K562 (cell line): ENCODE results near the gene RPL7L1. TPM values are rescaled to one million over a fixed set of nuclear protein-coding genes. Genes with fewer than 3 reads are reported as not detected.

Experiments
- ATAC-seq: fragments of 200-7000 bp; cut with Tn5 transposase; 3 replicates; pipeline ENCODE4 v1.9.1; 2020; ENCODE audit warnings: moderate library complexity
- BruUV-seq: library from RNA; stranded (reverse); fragments of 400-500 nt; replicated peaks from 2 replicates; lab custom pipeline; 2021; lab: Mats Ljungman, UMichigan
- CTCF ChIA-PET: fragments of 300-600 bp; formaldehyde crosslinking; extraction: SDS; loops from one replicate; lab custom pipeline; 2021; ENCODE audit warnings: low intra/inter-chr PET ratio; lab: Yijun Ruan, JAX
- POLR2A ChIA-PET: fragments of 300-600, 350-650 bp; sonication (Branson Sonifier 250); formaldehyde crosslinking; extraction: SDS; loops from one replicate; lab custom pipeline; 2021; ENCODE audit warnings: antibody characterized with exemption, inconsistent platforms; lab: Yijun Ruan, JAX
- DNase-seq, 4 experiments: peaks; one replicate each; pipeline versions ENCODE4 v3.0.0 to v3.0.0-alpha.2; 2011 to 2018; ENCODE audit warnings: low spot score in 3 of 4, mixed read lengths in 3 of 4; ENCODE audit errors: extremely low read depth in 1 of 4
- FAIRE-seq: peaks from 2 replicates; lab custom pipeline; 2011; peaks lifted over from hg19 to GRCh38; lab: Jason Lieb, UNC
- H2AFZ ChIP-seq: 2 replicates; pipeline ENCODE4 v1.6.0; 2011; ENCODE audit warnings: low read depth, low read length, control low read depth, inconsistent platforms
- H3K27ac ChIP-seq: fragments of 200-600 bp; 3 replicates; pipeline ENCODE4 v1.8.0; 2011; ENCODE audit warnings: low read depth, mild to moderate bottlenecking, control low read depth, inconsistent platforms, low read length, moderate library complexity, mixed read lengths; ENCODE audit errors: extremely low read depth
- H3K27me3 ChIP-seq, 2 experiments: fragments of 300-600 bp in 1 of 2; 2 replicates in 1 of 2; 3 replicates in 1 of 2; pipeline versions ENCODE4 v1.6.0 to v1.8.0; 2011; ENCODE audit warnings: inconsistent platforms in 2 of 2, low read length in 2 of 2, mild to moderate bottlenecking in 1 of 2, mixed read lengths in 1 of 2, moderate library complexity in 1 of 2; ENCODE audit not compliant: control insufficient read depth in 2 of 2, insufficient read depth in 2 of 2
- H3K36me3 ChIP-seq: fragments of 300-600 bp; 3 replicates; pipeline ENCODE4 v1.8.0; 2011; ENCODE audit warnings: mild to moderate bottlenecking, low read length, inconsistent platforms; ENCODE audit not compliant: control insufficient read depth, insufficient read depth
- H3K4me1 ChIP-seq, 2 experiments: fragments of 200-600 bp in 1 of 2; replicated peaks in 1 of 2; 2 replicates in 1 of 2; 3 replicates in 1 of 2; pipeline versions ENCODE4 v1.5.1 to v1.8.0; 2011; ENCODE audit warnings: inconsistent platforms in 2 of 2, low read length in 2 of 2, mild to moderate bottlenecking in 1 of 2, mixed read lengths in 1 of 2, moderate library complexity in 1 of 2; ENCODE audit not compliant: control insufficient read depth in 2 of 2, insufficient read depth in 2 of 2
- H3K4me2 ChIP-seq: 2 replicates; pipeline ENCODE4 v1.6.1; 2011; ENCODE audit warnings: low read length, control low read depth, inconsistent platforms, mixed read lengths; ENCODE audit not compliant: insufficient read depth
- H3K4me3 ChIP-seq: fragments of 200-600 bp; sonication (generic), shearing (Covaris generic); 2 replicates; pipeline ENCODE4 v1.5.1; 2016; ENCODE audit warnings: control low read depth, inconsistent platforms
- H3K79me2 ChIP-seq: fragments of 200-600 bp; 3 replicates; pipeline ENCODE4 v1.8.0; 2011; ENCODE audit warnings: low read length, inconsistent platforms; ENCODE audit not compliant: control insufficient read depth, insufficient read depth
- H3K9ac ChIP-seq, 2 experiments: 2 replicates each; pipeline versions ENCODE4 v1.6.0 to v1.6.1; 2011; ENCODE audit warnings: low read depth in 2 of 2, low read length in 2 of 2, control low read depth in 1 of 2, inconsistent platforms in 1 of 2, mild to moderate bottlenecking in 1 of 2, mixed read lengths in 1 of 2; ENCODE audit not compliant: insufficient read depth in 1 of 2
- H3K9me1 ChIP-seq: one replicate; pipeline ENCODE4 v1.6.0; 2011; ENCODE audit warnings: inconsistent platforms, mild to moderate bottlenecking, low read length, moderate library complexity; ENCODE audit not compliant: control insufficient read depth, insufficient read depth
- H3K9me3 ChIP-seq: replicated peaks from 2 replicates; pipeline ENCODE4 v1.5.1; 2011; ENCODE audit warnings: low read depth, low read length, inconsistent platforms; ENCODE audit not compliant: control insufficient read depth, insufficient read depth
- H4K20me1 ChIP-seq: replicated peaks from 2 replicates; pipeline ENCODE4 v1.6.1; 2011; ENCODE audit warnings: low read length, inconsistent platforms, mixed read lengths; ENCODE audit not compliant: control insufficient read depth, insufficient read depth
- BCL6 ChIP-seq: fragments of 250-450 bp; sonication (Bioruptor Pico); IDR thresholded peaks from 2 replicates; pipeline ENCODE4 v1.4.0; 2020
- CREBBP ChIP-seq: IDR thresholded peaks from one replicate; pipeline ENCODE4 v1.6.1; 2012; ENCODE audit warnings: low read depth, mild to moderate bottlenecking, control low read depth, inconsistent platforms, low read length
- DACH1 ChIP-seq: fragments of 450-650 bp; IDR thresholded peaks from 2 replicates; pipeline ENCODE4 v1.6.1; 2018; ENCODE audit not compliant: partially characterized antibody
- GATA2 ChIP-seq: sonication (generic); formaldehyde crosslinking; IDR thresholded peaks from 2 replicates; pipeline ENCODE4 v1.4.0; 2020; ENCODE audit warnings: mild to moderate bottlenecking, missing genetic modification reagents
- MED1 ChIP-seq: sonication (generic); formaldehyde crosslinking; IDR thresholded peaks from 2 replicates; pipeline ENCODE4 v1.8.1; 2023; ENCODE audit warnings: missing genetic modification reagents, borderline replicate concordance
- PHB2 ChIP-seq: fragments of 450-650 bp; IDR thresholded peaks from 2 replicates; pipeline ENCODE4 v1.6.1; 2017; ENCODE audit warnings: low read depth
- PML ChIP-seq: IDR thresholded peaks from 2 replicates; pipeline ENCODE4 v1.6.1; 2012; ENCODE audit warnings: low read length, inconsistent platforms
- RBM34 ChIP-seq: fragments of 200-400 bp; formaldehyde crosslinking; IDR thresholded peaks from 2 replicates; pipeline ENCODE4 v1.6.1; 2018; ENCODE audit warnings: low read length, borderline replicate concordance; ENCODE audit not compliant: insufficient read depth
- SMARCE1 ChIP-seq: fragments of 450-650 bp; IDR thresholded peaks from 2 replicates; pipeline ENCODE4 v1.7.1; 2016; ENCODE audit warnings: mild to moderate bottlenecking
- SNRNP70 ChIP-seq: fragments of 200-400 bp; formaldehyde crosslinking; optimal IDR thresholded peaks from 2 replicates; pipeline ENCODE3; 2017; ENCODE audit warnings: low read depth, low read length
- ZNF57 ChIP-seq: fragments of 450-650 bp; formaldehyde crosslinking; IDR thresholded peaks from 2 replicates; pipeline ENCODE4 v1.4.0; 2020; ENCODE audit warnings: mild to moderate bottlenecking, moderate library complexity
- WGBS: fragments of 100-300 bp; shearing (Covaris generic); methylation state at CpG from one replicate; pipeline ENCODE4 v1.1.6; 2016; ENCODE audit warnings: low coverage, mixed read lengths; ENCODE audit not compliant: insufficient coverage; ENCODE audit errors: missing lambda C conversion rate; 5-methylcytosine and 5-hydroxymethylcytosine counted together
- in situ Hi-C: fragments of 300-500 bp; cut with MboI; formaldehyde crosslinking; loops from 4 replicates; pipeline ENCODE4 v1.15.0; 2018; ENCODE audit warnings: inconsistent platforms, mixed read lengths
- intact Hi-C: fragments of 100-400 bp; cut with micrococcal nuclease; formaldehyde crosslinking; loops from 2 replicates; pipeline ENCODE4 v1.14.2; 2022
- polyA plus RNA-seq, 8 experiments: library from polyadenylated mRNA; depleted of rRNA in 4 of 8; stranded (reverse) in 5 of 8; unstranded in 3 of 8; fragments of >200 nt; fragmentation: Nextera tagmentation in 2 of 8; fragmentation: Illumina TruSeq in 1 of 8; extraction: Ambion mirVana in 2 of 8; extraction: Trizol in 1 of 8; gene quantifications; 2 replicates each; pipeline versions ENCODE4 v1.2.1 to v1.2.3, GENCODE V29; 2011 to 2014; ENCODE audit warnings: inconsistent platforms in 1 of 8, missing spikeins in 1 of 8
- total RNA-seq, 7 experiments: library from RNA; depleted of rRNA in 6 of 7; stranded (reverse); fragments of >200 nt in 6 of 7; fragmentation: Illumina TruSeq in 2 of 7; extraction: Trizol in 2 of 7; gene quantifications; 2 replicates each; pipeline versions ENCODE4 v1.2.1 to v1.2.3, GENCODE V29; 2011 to 2021; ENCODE audit warnings: low replicate concordance in 1 of 7
- TF ChIP-seq, protein P1 (sequence below): fragments of 450-650 bp; formaldehyde crosslinking; IDR thresholded peaks from 2 replicates; pipeline ENCODE4 v1.4.0; 2020; ENCODE audit warnings: mild to moderate bottlenecking, mixed read lengths
- TF ChIP-seq, protein P2 (sequence below): sonication (generic); formaldehyde crosslinking; IDR thresholded peaks from 2 replicates; pipeline ENCODE4 v1.9.0; 2022; ENCODE audit warnings: mild to moderate bottlenecking, missing genetic modification reagents

Gene RPL7L1
- total and polyA plus RNA-seq, 9 of the 15 experiments (the other 6 are each of a cell fraction or from before 2014, with no cell fraction given), result 129 to 259 (median 164) TPM

DNA sequence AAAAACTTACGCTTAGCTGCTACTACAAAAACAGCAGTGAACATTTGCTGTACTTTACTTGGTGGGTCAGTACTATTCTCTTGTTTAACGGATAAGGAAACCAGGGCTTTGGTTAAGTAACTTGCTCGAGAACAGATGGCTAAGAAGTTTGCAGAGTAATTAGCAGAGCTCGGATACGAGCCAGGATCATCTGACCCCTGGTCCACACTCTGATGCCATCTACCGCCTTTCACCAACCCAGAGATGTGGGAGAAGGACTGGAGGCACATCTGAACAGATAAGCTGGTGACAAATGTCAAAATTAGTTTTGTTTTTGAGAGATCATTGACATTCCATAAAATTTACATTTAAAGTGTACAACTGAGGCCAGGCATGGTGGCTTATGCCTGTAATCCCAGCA is 18.9 kb upstream of the RPL7L1 start:
- TF ChIP-seq, protein P1, sequence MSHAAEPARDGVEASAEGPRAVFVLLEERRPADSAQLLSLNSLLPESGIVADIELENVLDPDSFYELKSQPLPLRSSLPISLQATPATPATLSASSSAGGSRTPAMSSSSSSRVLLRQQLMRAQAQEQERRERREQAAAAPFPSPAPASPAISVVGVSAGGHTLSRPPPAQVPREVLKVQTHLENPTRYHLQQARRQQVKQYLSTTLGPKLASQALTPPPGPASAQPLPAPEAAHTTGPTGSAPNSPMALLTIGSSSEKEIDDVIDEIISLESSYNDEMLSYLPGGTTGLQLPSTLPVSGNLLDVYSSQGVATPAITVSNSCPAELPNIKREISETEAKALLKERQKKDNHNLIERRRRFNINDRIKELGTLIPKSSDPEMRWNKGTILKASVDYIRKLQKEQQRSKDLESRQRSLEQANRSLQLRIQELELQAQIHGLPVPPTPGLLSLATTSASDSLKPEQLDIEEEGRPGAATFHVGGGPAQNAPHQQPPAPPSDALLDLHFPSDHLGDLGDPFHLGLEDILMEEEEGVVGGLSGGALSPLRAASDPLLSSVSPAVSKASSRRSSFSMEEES (CRISPR knock-in tag), result no peak
- TF ChIP-seq SNRNP70 (no peak), BCL6 (CRISPR knock-in tag) (no peak), MED1 (CRISPR knock-in tag) (no peak), SMARCE1 (no peak), CREBBP (no peak), PML (no peak), RBM34 (no peak), GATA2 (no peak), DACH1 (no peak), ZNF57 (no peak), PHB2 (no peak)
- TF ChIP-seq, protein P2, sequence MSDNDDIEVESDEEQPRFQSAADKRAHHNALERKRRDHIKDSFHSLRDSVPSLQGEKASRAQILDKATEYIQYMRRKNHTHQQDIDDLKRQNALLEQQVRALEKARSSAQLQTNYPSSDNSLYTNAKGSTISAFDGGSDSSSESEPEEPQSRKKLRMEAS (CRISPR knock-in tag), result no peak
- H3K27ac ChIP-seq, result no peak overlapping the region
- H4K20me1 ChIP-seq, result no peaks in the 10 kb centered on the region
- H3K9me3 ChIP-seq, result no peaks in the 10 kb centered on the region
- no TSS peak for BruUV-seq
- no peak overlapping the region for H3K4me2 ChIP-seq
- intact Hi-C loops, result no loop called here
- no peaks in the 10 kb centered on the region for H3K9me1 ChIP-seq
- ATAC-seq (no peak), FAIRE-seq (no peak), DNase-seq (no peak)
- WGBS, result 91% methylated on average over 6 of the region's 6 CpGs
- no peak overlapping the region for H2AFZ ChIP-seq
- ChIA-PET POLR2A (interaction anchor here (0.5 to 1.2 kb wide), 3 partner anchors 19 to 447 kb away, joined by 3 to 4 read pairs (median 3); partner anchors contain the start of gene RPL7L1), CTCF (no interaction called here)
- H3K9ac ChIP-seq, result no peak overlapping the region
- peaks cover 61% of the 10 kb centered on the region; the same call in 2 of the 3 replicates for H3K36me3 ChIP-seq
- no peaks in the 10 kb centered on the region for H3K27me3 ChIP-seq
- in situ Hi-C loops, result no loop called here
- H3K79me2 ChIP-seq, result no peaks in the 10 kb centered on the region
- no peak overlapping the region for H3K4me3 ChIP-seq
- no peaks in the 10 kb centered on the region for H3K4me1 ChIP-seq
